Caco-2 (cell line): ENCODE data around the gene RNGTT. TPM values are rescaled to one million over a fixed set of nuclear protein-coding genes. Genes with fewer than 3 reads are reported as not detected.

Source experiments
- BruUV-seq: library from RNA; stranded (reverse); fragments of 400-500 nt; replicated peaks from 2 replicates; lab custom pipeline; 2021; lab: Mats Ljungman, UMichigan
- CTCF ChIA-PET: fragments of 300-600 bp; sonication (Branson Sonifier 250); formaldehyde crosslinking; loops from one replicate; lab custom pipeline; 2022; ENCODE audit warnings: antibody characterized with exemption; lab: Charles Lee
- POLR2A ChIA-PET: fragments of 300-600 bp; sonication (Branson Sonifier 250); formaldehyde crosslinking; loops from one replicate; lab custom pipeline; 2022; ENCODE audit warnings: antibody characterized with exemption; lab: Charles Lee
- DNase-seq, 2 experiments: peaks; one replicate each; pipeline versions ENCODE4 v3.0.0 to v3.0.0-alpha.2; 2020 to 2022
- H3K27me3 ChIP-seq: replicated peaks from 2 replicates; pipeline ENCODE4 v1.6.0; 2011; ENCODE audit warnings: low read length; ENCODE audit not compliant: control insufficient read depth, insufficient read depth
- H3K36me3 ChIP-seq: 2 replicates; pipeline ENCODE4 v1.5.1; 2011; ENCODE audit warnings: low read length; ENCODE audit not compliant: control insufficient read depth, insufficient read depth
- H3K4me1 ChIP-seq: fragments of 250-450 bp; sonication (Bioruptor Pico); 2 replicates; pipeline ENCODE4 v1.5.1; 2020; ENCODE audit warnings: mild to moderate bottlenecking
- H3K4me3 ChIP-seq: 2 replicates; pipeline ENCODE4 v1.5.1; 2011; ENCODE audit warnings: low read depth, mild to moderate bottlenecking, control low read depth, low read length
- H3K9me3 ChIP-seq: fragments of 250-450 bp; sonication (Bioruptor Pico); 2 replicates; pipeline ENCODE4 v1.5.1; 2020; ENCODE audit warnings: mild to moderate bottlenecking, moderate library complexity
- H3K27ac Mint-ChIP-seq: one replicate; pipeline ENCODE4 v1.8.0; 2022; ENCODE audit warnings: mixed read lengths; ENCODE audit not compliant: unreplicated experiment
- H3K27me3 Mint-ChIP-seq: one replicate; pipeline ENCODE4 v1.8.0; 2022; ENCODE audit warnings: mixed read lengths; ENCODE audit not compliant: insufficient read depth, unreplicated experiment
- H3K36me3 Mint-ChIP-seq: one replicate; pipeline ENCODE4 v1.8.0; 2022; ENCODE audit warnings: mild to moderate bottlenecking, mixed read lengths; ENCODE audit not compliant: insufficient read depth, unreplicated experiment
- H3K4me1 Mint-ChIP-seq: one replicate; pipeline ENCODE4 v1.8.0; 2022; ENCODE audit warnings: low read depth, mixed read lengths; ENCODE audit not compliant: unreplicated experiment
- H3K4me3 Mint-ChIP-seq: one replicate; pipeline ENCODE4 v1.8.0; 2022; ENCODE audit warnings: mild to moderate bottlenecking, moderate library complexity, mixed read lengths; ENCODE audit not compliant: unreplicated experiment
- H3K9me3 Mint-ChIP-seq: one replicate; pipeline ENCODE4 v1.8.0; 2022; ENCODE audit warnings: mixed read lengths; ENCODE audit not compliant: unreplicated experiment
- intact Hi-C: fragments of 100-400 bp; cut with micrococcal nuclease; formaldehyde crosslinking; loops from one replicate; pipeline ENCODE4 v1.10.0; 2022; ENCODE audit not compliant: unreplicated experiment
- total RNA-seq: library from RNA; stranded (reverse); gene quantifications from 2 replicates; pipeline ENCODE4 v1.2.3, GENCODE V29; 2022
- TF ChIP-seq, protein P1 (sequence below), 2 experiments: fragments of 200-600 bp in 1 of 2; IDR thresholded peaks; 1 replicate in 1 of 2; 2 replicates in 1 of 2; pipeline versions ENCODE4 v1.5.1 to v1.8.0; 2011 to 2022; ENCODE audit warnings: antibody characterized with exemption in 1 of 2, control low read depth in 1 of 2, inconsistent platforms in 1 of 2, low read depth in 1 of 2, low read length in 1 of 2, mild to moderate bottlenecking in 1 of 2, moderate library complexity in 1 of 2; ENCODE audit not compliant: insufficient read depth in 1 of 2, severe bottlenecking in 1 of 2, unreplicated experiment in 1 of 2

RNGTT gene
- total RNA-seq, 1 experiment from 2014 or later = 17.7 TPM

- TF ChIP-seq, protein P1, sequence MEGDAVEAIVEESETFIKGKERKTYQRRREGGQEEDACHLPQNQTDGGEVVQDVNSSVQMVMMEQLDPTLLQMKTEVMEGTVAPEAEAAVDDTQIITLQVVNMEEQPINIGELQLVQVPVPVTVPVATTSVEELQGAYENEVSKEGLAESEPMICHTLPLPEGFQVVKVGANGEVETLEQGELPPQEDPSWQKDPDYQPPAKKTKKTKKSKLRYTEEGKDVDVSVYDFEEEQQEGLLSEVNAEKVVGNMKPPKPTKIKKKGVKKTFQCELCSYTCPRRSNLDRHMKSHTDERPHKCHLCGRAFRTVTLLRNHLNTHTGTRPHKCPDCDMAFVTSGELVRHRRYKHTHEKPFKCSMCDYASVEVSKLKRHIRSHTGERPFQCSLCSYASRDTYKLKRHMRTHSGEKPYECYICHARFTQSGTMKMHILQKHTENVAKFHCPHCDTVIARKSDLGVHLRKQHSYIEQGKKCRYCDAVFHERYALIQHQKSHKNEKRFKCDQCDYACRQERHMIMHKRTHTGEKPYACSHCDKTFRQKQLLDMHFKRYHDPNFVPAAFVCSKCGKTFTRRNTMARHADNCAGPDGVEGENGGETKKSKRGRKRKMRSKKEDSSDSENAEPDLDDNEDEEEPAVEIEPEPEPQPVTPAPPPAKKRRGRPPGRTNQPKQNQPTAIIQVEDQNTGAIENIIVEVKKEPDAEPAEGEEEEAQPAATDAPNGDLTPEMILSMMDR (IDR thresholded peaks at IDR 0.05; ENCODE audit: insufficient read depth in 1 of 2, low read depth in 1 of 2, low read length in 1 of 2, severe bottlenecking in 1 of 2, unreplicated experiment in 1 of 2) = no peak
- BruUV-seq = no TSS peak
- ChIA-PET POLR2A (no interaction called here), CTCF (no interaction called here)
- Mint-ChIP-seq H3K4me1 (peaks cover 32% of the 10 kb centered on the region), H3K9me3 (no peaks in the 10 kb centered on the region), H3K27me3 (no peaks in the 10 kb centered on the region), H3K4me3 (peak overlapping the region; percentile 25), H3K27ac (peak overlapping the region; percentile 47), H3K36me3 (no peaks in the 10 kb centered on the region)
- H3K9me3 ChIP-seq = no peaks in the 10 kb centered on the region
- H3K4me1 ChIP-seq = peaks cover 26% of the 10 kb centered on the region
- no peaks in the 10 kb centered on the region for H3K27me3 ChIP-seq
- no peak overlapping the region for H3K4me3 ChIP-seq
- peak; percentile 13 to 40 for DNase-seq
- intact Hi-C loops = no loop called here
- no peaks in the 10 kb centered on the region for H3K36me3 ChIP-seq
Measured at GRCh38 chr6:89009624-89010059, 46.2 kb upstream of the RNGTT start.

- H3K27me3 Mint-ChIP-seq = no peaks in the 10 kb centered on the region
- H3K27ac Mint-ChIP-seq = peak overlapping the region; percentile 47
- no peaks in the 10 kb centered on the region for H3K36me3 Mint-ChIP-seq
- ChIA-PET CTCF (no interaction called here), POLR2A (no interaction called here)
- intact Hi-C loops = no loop called here
- H3K4me1 Mint-ChIP-seq = peaks cover 32% of the 10 kb centered on the region
- no peak overlapping the region for H3K4me3 ChIP-seq
- no peaks in the 10 kb centered on the region for H3K27me3 ChIP-seq
- H3K4me3 Mint-ChIP-seq = peak overlapping the region; percentile 25
- no peaks in the 10 kb centered on the region for H3K9me3 Mint-ChIP-seq
- DNase-seq = no peak
- no peaks in the 10 kb centered on the region for H3K36me3 ChIP-seq
- H3K9me3 ChIP-seq = no peaks in the 10 kb centered on the region
- TF ChIP-seq, protein P1 (IDR thresholded peaks at IDR 0.05; ENCODE audit: insufficient read depth in 1 of 2, low read depth in 1 of 2, low read length in 1 of 2, severe bottlenecking in 1 of 2, unreplicated experiment in 1 of 2) = no peak
- no TSS peak for BruUV-seq
- H3K4me1 ChIP-seq = peaks cover 26% of the 10 kb centered on the region
Measured at GRCh38 chr6:89008815-89009374, 45.5 kb upstream of the RNGTT start.

DNA sequence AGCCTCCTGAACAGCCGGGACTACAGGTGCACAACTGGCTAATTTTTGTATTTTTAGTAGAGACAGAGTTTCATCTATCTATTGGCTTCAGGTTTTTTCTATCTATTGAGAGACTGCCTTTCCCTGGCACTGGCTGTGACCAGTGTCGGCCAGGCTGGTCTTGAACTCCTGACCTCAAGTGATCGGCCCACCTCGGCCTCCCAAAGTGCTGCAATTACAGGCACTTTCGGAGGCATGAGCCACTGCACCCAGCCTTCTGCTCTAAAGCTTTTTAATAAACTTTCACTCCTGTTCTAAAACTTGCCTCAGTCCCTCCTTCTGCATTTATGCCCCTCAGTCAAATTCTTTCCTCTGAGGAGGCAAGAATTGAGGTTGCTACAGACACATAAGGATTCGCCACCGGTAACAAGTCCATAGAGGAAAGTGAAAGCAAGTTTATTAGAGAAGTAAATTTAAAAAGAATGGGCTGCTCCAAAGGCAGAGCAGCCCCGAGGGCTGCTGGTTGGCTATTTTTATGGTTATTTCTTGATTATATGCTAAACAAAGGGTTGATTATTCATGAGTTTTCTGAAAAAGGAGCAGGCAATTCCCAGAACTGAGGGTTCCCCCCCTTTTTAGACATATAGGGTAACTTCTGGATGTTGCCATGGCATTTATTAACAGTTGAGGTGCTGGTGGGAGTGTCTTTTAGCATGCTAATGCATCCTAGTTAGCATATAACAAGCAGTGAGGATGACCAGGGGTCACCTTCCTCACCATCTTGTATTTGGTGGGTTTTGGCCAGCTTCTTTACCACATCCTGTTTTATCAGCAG is 44.8 kb upstream of the RNGTT start:
- DNase-seq = no peak
- Mint-ChIP-seq H3K27ac (no peak overlapping the region), H3K27me3 (no peaks in the 10 kb centered on the region), H3K4me1 (peaks cover 32% of the 10 kb centered on the region), H3K4me3 (no peak overlapping the region), H3K9me3 (no peaks in the 10 kb centered on the region), H3K36me3 (no peaks in the 10 kb centered on the region)
- no TSS peak for BruUV-seq
- Histone ChIP-seq H3K4me1 (peaks cover 26% of the 10 kb centered on the region), H3K4me3 (no peak overlapping the region), H3K27me3 (no peaks in the 10 kb centered on the region), H3K36me3 (no peaks in the 10 kb centered on the region), H3K9me3 (no peaks in the 10 kb centered on the region)
- intact Hi-C loops = no loop called here
- TF ChIP-seq, protein P1 (IDR thresholded peaks at IDR 0.05; ENCODE audit: insufficient read depth in 1 of 2, low read depth in 1 of 2, low read length in 1 of 2, severe bottlenecking in 1 of 2, unreplicated experiment in 1 of 2) = no peak
- ChIA-PET CTCF (no interaction called here), POLR2A (no interaction called here)
